ENCODE results near the gene FRAT1. TPM values are rescaled to one million over a fixed set of nuclear protein-coding genes. Genes with fewer than 3 reads are reported as not detected.

The FRAT1 gene
- total RNA-seq, 1 experiment from 2014 or later = 1.7 TPM

DNA sequence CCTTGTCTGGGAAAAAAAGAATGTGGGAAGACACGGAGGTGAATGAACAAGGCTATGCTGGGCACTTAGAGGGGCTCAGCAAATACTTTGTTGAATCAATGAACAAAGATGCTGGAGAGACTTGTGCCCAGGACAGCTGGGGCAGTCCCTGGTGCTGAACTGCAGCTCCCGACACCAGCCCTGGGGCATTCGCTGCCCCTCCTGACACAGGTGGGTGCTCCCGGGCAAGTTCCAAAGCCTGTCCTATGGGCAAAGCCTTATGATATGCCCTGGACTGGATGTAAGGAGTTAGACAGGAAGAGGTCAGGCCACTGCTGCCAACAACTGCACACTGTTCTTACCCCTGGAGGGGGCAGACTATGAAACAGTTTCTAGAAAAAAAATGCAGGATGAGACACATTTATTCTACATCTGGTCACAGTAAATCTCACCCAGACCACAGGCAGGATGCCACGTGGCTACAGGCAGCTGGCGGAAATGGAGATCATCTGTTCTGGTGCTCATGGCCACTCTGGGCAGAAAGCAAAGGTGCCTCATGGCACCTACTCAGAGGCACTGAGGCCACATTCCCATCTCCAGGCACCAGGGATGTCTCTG, 37.3 kb downstream of the FRAT1 start:
- peak; percentile 5 for DNase-seq (ENCODE audit: low read depth, low spot score)
- in situ Hi-C loops (cut with HindIII; ENCODE audit: low pct_unique_long_range_greater_than_20kb, low sequenced_read_pairs) = no loop called here

DNA sequence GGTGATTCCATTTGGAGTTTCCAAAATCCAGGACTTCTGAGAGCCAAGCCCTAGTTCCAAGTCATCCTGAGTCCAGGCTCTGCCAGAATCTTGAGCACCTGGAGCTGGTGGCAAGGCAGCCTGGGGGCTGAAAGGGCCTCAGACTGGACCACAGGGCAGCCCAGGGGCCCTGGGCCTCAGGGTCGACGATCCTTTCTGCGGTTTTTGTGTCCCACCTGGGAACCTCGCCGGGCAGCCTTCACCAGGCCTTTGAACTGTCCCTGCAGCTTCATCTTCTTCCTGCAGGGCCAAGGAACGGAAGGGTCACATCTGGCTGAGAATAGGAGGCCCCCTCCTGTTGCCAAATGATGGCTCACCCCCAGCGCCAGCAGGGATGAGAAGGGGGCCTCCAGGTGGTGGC, 37.8 kb downstream of the FRAT1 start:
- in situ Hi-C loops (cut with HindIII; ENCODE audit: low pct_unique_long_range_greater_than_20kb, low sequenced_read_pairs) = no loop called here
- no peak for DNase-seq (ENCODE audit: low read depth, low spot score)

DNA sequence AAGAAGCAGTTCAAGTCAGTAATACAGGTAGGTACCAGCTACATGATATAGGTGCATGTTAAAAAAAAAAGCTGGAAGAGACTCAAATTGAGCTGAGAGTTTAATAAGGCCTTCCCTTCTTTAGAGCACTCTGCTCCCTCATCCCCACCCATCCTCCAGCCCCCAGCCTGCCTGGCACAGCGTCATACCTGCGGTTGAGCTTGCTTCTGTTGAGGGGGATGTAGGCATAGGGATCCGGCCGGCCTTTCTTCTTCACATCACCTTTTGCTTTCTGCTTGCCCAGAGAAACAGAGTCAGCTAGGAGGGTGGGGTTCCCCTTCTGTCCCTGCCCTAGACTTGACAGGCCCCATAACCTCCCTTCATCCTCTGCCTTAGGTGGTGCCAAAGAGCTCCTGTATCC, 39.3 kb downstream of the FRAT1 start:
- DNase-seq (ENCODE audit: low read depth, low spot score) = no peak
- in situ Hi-C loops (cut with HindIII; ENCODE audit: low pct_unique_long_range_greater_than_20kb, low sequenced_read_pairs) = no loop called here

DNA sequence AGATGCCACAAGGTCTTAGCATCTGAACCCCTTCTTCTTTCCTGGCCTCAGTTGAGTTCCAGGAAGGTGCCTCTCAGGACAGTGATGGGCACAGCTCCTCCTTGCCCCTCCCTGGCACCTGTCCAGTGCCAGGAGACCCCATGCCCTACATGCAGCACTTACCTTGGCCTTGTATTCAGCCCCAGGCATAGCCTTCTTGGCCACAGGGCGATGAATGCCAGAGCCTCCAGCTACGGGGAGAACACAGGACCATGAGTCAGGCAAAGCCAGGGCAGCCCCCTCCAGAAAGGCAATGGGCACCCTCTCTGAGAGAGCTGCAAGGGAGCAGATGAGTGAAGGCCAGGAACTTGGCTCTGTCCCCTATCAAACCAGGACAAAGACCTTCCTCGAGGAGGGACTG, 39.7 kb downstream of the FRAT1 start:
- no peak for DNase-seq (ENCODE audit: low read depth, low spot score)
- in situ Hi-C loops (cut with HindIII; ENCODE audit: low pct_unique_long_range_greater_than_20kb, low sequenced_read_pairs) = no loop called here

DNA sequence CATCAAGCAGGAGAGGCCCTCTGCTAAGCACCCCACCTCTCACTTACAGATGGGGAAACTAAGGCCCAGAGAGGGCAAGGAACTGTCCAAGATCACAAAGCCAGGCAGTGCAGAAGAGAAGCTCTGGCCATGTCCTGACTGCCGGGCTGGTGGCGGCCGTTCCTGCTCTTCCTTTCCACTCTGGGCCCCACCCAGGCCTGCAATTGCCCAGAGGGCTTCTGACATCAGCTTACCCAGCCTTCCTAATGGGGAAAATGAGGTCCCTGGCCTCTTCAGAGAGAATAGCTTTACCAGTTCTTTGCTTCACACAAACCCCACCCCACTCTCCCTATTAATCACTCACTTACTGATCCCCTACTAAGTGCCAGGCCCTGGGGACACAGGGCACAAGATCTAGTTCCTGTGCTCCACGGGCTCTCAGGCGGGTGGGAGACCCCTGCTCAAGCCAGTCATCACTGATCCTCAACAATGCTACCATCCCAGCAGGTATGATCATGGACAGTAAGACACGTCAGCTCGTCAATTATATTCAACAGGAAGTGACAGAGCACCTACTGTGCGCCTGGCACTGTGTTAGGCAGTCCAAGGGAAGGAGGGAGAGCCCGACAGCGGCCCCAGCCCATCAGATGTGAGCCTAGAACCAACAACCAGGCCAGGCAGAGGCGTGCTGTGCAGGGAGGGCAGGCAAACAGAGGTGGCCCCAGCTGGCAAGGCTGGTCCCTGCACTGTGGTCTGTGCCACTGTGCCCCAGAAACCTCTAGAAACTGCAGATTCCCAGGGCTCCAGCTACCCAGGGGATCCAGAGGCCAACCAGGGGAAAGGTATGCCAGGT, 41.9 kb downstream of the FRAT1 start:
- DNase-seq (ENCODE audit: low read depth, low spot score) = no peak
- in situ Hi-C loops (cut with HindIII; ENCODE audit: low pct_unique_long_range_greater_than_20kb, low sequenced_read_pairs) = no loop called here

DNA sequence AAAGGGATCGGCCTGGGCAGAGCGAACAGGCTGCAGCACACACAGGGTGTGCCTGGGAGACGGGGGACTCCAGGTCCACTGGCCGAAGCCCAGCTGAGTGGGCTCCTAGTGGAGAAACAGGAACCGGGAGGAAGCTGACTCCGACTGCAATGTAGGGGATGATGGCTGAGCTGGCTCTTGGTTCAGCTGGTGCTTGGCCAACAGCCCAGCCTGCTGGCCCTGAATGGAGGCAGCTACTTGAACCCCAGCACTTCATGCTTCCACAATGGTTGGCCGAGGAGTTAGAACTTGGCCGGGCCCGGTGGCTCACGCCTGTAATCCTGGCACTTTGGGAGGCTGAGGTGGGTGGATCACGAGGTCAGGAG, 42.4 kb downstream of the FRAT1 start:
- DNase-seq (ENCODE audit: low read depth, low spot score) = no peak
- in situ Hi-C loops (cut with HindIII; ENCODE audit: low pct_unique_long_range_greater_than_20kb, low sequenced_read_pairs) = no loop called here

DNA sequence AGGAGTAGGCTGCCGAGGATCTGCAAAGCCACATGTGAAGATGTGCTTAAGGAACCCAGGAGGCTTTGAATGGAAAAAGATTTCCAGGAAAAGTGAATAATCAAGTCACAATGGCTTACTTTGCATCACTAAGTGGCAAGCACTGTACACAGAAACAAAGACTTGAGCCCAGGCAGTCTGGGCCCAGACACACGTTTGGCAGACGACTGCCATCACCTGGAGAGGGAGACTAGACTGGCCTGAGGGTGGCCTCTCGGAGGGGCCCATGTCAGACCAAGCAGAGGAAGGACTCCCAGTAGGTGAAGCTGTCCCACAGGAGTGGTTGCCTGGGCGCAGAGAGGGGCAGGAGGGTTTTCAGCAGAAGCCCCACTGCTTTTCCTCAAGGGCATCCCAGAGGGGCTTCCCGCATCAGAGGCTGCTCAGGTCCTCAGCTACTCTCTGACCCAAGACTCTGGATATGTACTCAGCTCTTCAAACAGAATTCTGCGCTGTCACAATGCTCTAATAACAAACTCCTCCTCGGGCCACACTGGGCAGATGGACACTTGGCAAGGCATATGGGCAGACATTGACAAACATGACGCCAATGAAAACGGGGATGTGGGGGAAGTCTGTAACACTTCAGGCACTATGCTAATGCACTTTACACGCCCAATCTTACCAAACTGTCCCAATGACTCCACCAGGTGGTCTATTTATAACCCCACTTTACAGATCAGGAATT, 43.4 kb downstream of the FRAT1 start:
- DNase-seq (ENCODE audit: low read depth, low spot score) = no peak
- in situ Hi-C loops (cut with HindIII; ENCODE audit: low pct_unique_long_range_greater_than_20kb, low sequenced_read_pairs) = no loop called here

DNA sequence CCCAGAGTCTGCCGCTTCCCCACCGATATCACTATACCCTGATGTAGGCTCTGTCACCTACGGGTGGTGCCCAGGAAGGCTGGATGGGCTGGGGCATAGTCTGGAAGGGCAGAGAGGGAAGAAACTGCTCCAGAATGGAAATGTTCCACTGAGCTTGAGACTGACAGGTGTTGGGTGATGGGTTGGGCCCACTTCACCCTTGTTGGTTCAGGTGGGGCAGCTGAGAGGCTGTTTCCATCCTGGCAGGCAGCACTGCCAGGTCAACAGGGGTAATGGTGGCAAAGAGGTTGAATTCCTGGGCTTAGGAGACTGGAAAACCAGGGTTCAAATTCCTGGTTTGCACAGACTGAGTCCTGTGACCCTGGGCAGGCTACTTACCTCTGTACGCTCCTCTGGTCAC, 44.0 kb downstream of the FRAT1 start:
- DNase-seq (ENCODE audit: low read depth, low spot score) = no peak
- in situ Hi-C loops (cut with HindIII; ENCODE audit: low pct_unique_long_range_greater_than_20kb, low sequenced_read_pairs) = no loop called here

DNA sequence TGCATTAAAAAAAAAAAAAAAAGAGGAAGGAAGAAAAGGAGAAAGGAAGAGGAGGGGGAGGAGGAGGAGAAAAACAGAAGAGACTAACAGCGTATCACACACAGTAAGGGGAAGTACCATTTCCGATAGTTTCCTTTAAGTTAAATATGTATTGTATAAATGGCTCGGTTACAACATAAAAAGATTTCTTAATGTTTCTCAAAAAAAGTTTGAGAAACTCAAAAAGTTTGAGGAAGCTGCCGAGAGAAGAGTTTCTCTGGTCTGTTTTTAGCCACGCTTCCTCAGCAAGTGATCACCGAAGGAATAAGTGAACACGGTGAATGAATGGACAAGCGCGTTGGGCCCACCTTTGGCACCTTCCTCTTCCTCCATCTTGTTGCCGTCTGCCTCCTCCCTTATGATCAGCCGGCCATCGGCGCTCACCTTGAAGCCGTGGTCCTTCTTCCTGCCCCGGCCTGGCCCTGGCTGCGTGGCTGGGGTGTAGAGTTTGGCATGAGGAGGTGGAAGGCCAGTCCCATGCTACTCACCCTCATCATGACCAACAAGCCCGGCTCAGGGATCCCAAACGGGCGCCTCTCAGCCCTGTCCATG, 46.8 kb downstream of the FRAT1 start:
- in situ Hi-C loops (cut with HindIII; ENCODE audit: low pct_unique_long_range_greater_than_20kb, low sequenced_read_pairs) = no loop called here
- no peak for DNase-seq (ENCODE audit: low read depth, low spot score)

DNA sequence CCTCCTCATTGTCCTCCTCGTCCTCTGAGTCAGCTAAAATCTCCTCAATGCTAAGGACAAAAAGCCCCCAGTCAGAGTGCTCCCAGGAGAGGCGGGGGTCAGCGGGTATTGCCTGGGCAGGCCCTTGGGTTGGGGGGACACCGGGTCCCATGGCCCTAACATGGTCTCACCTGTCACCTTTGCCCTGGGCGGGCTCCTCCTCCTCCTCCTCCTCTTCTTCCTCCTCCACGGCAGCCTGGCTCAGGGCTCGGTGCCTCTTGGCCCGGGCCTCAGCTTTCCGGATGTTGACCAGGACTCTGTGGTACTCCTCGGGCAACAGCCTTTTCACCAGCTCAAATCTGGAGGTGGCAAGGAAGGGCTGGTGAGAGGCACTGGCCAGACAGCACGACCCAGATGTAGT, 47.5 kb downstream of the FRAT1 start:
- DNase-seq (ENCODE audit: low read depth, low spot score) = no peak

DNA sequence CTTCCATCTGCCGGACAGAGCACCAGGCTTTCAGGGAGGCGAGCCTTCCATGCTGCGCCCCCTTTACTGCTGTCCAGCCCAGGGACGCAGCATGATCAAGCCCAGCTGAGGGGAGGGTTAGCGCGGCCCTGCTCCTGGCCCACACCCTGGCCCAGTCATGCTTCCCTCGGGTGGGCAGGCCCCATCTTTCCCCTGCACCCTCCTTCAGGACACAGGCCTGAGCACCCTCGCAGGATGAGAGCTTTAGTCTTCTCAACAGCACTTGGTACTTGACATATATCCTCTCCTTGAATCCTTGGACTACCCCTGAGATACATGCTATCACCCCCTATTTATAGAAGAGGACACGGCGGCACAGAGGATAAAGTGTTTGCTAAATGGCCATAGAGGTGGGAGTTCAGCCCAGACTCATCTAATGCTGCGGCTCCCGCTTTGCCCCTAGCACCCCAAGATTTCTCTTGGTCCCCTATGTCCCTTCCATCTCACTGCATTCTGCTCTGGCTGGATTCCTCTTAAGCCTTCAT, 48.1 kb downstream of the FRAT1 start:
- no peak for DNase-seq (ENCODE audit: low read depth, low spot score)
- in situ Hi-C loops (cut with HindIII; ENCODE audit: low pct_unique_long_range_greater_than_20kb, low sequenced_read_pairs) = no loop called here

More for the DNA sequence above, 47.5 kb downstream of the FRAT1 start:
- in situ Hi-C loops (cut with HindIII; ENCODE audit: low pct_unique_long_range_greater_than_20kb, low sequenced_read_pairs) = no loop called here

Small RNA genes within 50 kb of the gene (small RNA-seq; reads per million reads assigned to genes)
- gene RF00017 = 0 reads per million in 2 experiments

Other genes starting within 250 kb of the FRAT1 start
- gene SLIT1, start 133.3 kb upstream of the FRAT1 start, total RNA-seq (2014; rRNA removed; shearing (Covaris generic)) = 0.11 TPM in 1 of 2 replicates, not detected in the other
- gene ARHGAP19, start 26.6 kb upstream of the FRAT1 start, total RNA-seq (2014; rRNA removed; shearing (Covaris generic)) = 8.9 and 9.6 TPM in 2 replicates
- 20.5 and 22.0 TPM in 2 replicates for gene FRAT2, start 15.5 kb downstream of the FRAT1 start, total RNA-seq (2014; rRNA removed; shearing (Covaris generic))
- gene RRP12, start 82.1 kb downstream of the FRAT1 start, total RNA-seq (2014; rRNA removed; shearing (Covaris generic)) = 24.1 and 30.7 TPM in 2 replicates
- 524 and 572 TPM in 2 replicates for gene PGAM1, start 106.9 kb downstream of the FRAT1 start, total RNA-seq (2014; rRNA removed; shearing (Covaris generic))
- 41.4 and 41.5 TPM in 2 replicates for gene EXOSC1, start 126.7 kb downstream of the FRAT1 start, total RNA-seq (2014; rRNA removed; shearing (Covaris generic))
- gene ZDHHC16, start 126.9 kb downstream of the FRAT1 start, total RNA-seq (2014; rRNA removed; shearing (Covaris generic)) = 40.6 and 42.1 TPM in 2 replicates
- 80.1 and 85.8 TPM in 2 replicates for gene MMS19, start 179.2 kb downstream of the FRAT1 start, total RNA-seq (2014; rRNA removed; shearing (Covaris generic))
- 12.7 and 13.8 TPM in 2 replicates for gene UBTD1, start 179.7 kb downstream of the FRAT1 start, total RNA-seq (2014; rRNA removed; shearing (Covaris generic))

All from SK-MEL-5 (cell line).